BLaER1 treated with 17β-estradiol and CSF1 and Interleukin-3, amounts not matched to agents 10 nM and 100 nM (cell line): ENCODE measurements around the gene KLC1.
A peak's percentile ranks its signal among the peaks of the same experiment; 100 is the strongest.

Experiments used
- H3K27ac ChIP-seq, 11 experiments: shearing (Covaris generic); formaldehyde crosslinking; 2 replicates each; pipeline ENCODE4 v1.8.1; 2022
- H3K27me3 ChIP-seq, 11 experiments: shearing (Covaris generic); formaldehyde crosslinking; 2 replicates each; pipeline ENCODE4 v1.8.1; 2022
- H3K36me3 ChIP-seq, 11 experiments: shearing (Covaris generic); formaldehyde crosslinking; 2 replicates each; pipeline ENCODE4 v1.8.1; 2022
- H3K4me1 ChIP-seq, 10 experiments: shearing (Covaris generic); formaldehyde crosslinking; 2 replicates each; pipeline ENCODE4 v1.8.1; 2022
- H3K4me2 ChIP-seq, 11 experiments: shearing (Covaris generic); formaldehyde crosslinking; 2 replicates each; pipeline ENCODE4 v1.8.1; 2022
- H3K4me3 ChIP-seq, 10 experiments: shearing (Covaris generic); formaldehyde crosslinking; 2 replicates each; pipeline ENCODE4 v1.8.1; 2022
- H3K9ac ChIP-seq, 11 experiments: shearing (Covaris generic); formaldehyde crosslinking; 2 replicates each; pipeline ENCODE4 v1.8.1; 2022
- H3K9me3 ChIP-seq, 11 experiments: shearing (Covaris generic); formaldehyde crosslinking; replicated peaks in 1 of 11; 2 replicates each; pipeline ENCODE4 v1.8.1; 2022
- H4K20me1 ChIP-seq, 11 experiments: shearing (Covaris generic); formaldehyde crosslinking; 2 replicates each; pipeline ENCODE4 v1.8.1; 2022
- Cebpa-rat ChIP-seq, 11 experiments: shearing (Covaris generic); IDR thresholded peaks; 2 replicates each; pipeline ENCODE4 v1.8.1; 2022

Gene KLC1

GRCh38 chr14:103724116-103724515 is 95.1 kb downstream of the KLC1 start:
- Histone ChIP-seq H3K27me3 (no peaks in the 10 kb centered on the region), H3K9ac (peak overlapping the region in 2 of 11 experiments; percentile 7 to 32; a peak in 3 of 22 replicates), H3K36me3 (peaks cover 10 to 61% (median 29%) of the 10 kb centered on the region in 11 experiments), H3K4me3 (no peak overlapping the region), H4K20me1 (peaks cover 32 to 94% (median 84%) of the 10 kb centered on the region in 11 experiments), H3K4me2 (no peak overlapping the region), H3K27ac (no peak overlapping the region), H3K4me1 (peaks cover 0 to 13% (median 9%) of the 10 kb centered on the region in 10 experiments; a peak in 16 of 20 replicates), H3K9me3 (no peaks in the 10 kb centered on the region)
- TF ChIP-seq Cebpa-rat (IDR thresholded peaks at IDR 0.05), result no peak

- H3K4me1 ChIP-seq, result peaks cover 0 to 10% (median 3%) of the 10 kb centered on the region in 10 experiments; a peak in 7 of 20 replicates
- H3K4me2 ChIP-seq, result no peak overlapping the region
- no peak overlapping the region for H3K4me3 ChIP-seq
- no peak overlapping the region for H3K27ac ChIP-seq
- H4K20me1 ChIP-seq, result peaks cover 22 to 94% (median 75%) of the 10 kb centered on the region in 11 experiments
- H3K36me3 ChIP-seq, result peaks cover 21 to 66% (median 39%) of the 10 kb centered on the region in 11 experiments
- H3K27me3 ChIP-seq, result no peaks in the 10 kb centered on the region
- H3K9ac ChIP-seq, result peak overlapping the region in 1 of 11 experiments; percentile 3; a peak in 1 of 22 replicates
- H3K9me3 ChIP-seq, result no peaks in the 10 kb centered on the region
- TF ChIP-seq Cebpa-rat (IDR thresholded peaks at IDR 0.05), result no peak
These were observed 96.1 kb downstream of the KLC1 start for GRCh38 chr14:103725001-103725682.

- Histone ChIP-seq H3K27me3 (no peaks in the 10 kb centered on the region), H3K9me3 (no peaks in the 10 kb centered on the region), H3K4me1 (peaks cover 0 to 10% (median 0%) of the 10 kb centered on the region in 10 experiments; a peak in 4 of 20 replicates), H3K4me2 (no peak overlapping the region), H3K27ac (no peak overlapping the region), H4K20me1 (peaks cover 17 to 93% (median 70%) of the 10 kb centered on the region in 11 experiments), H3K9ac (peak overlapping the region in 1 of 11 experiments; percentile 3; a peak in 1 of 22 replicates), H3K36me3 (peaks cover 28 to 73% (median 46%) of the 10 kb centered on the region in 11 experiments), H3K4me3 (no peak overlapping the region)
- no peak for TF ChIP-seq Cebpa-rat (IDR thresholded peaks at IDR 0.05)
These were observed 96.9 kb downstream of the KLC1 start for GRCh38 chr14:103725739-103726395.

GRCh38 chr14:103726474-103726873 is 97.5 kb downstream of the KLC1 start:
- Histone ChIP-seq H3K9ac (no peak overlapping the region), H3K27ac (no peak overlapping the region), H3K4me2 (no peak overlapping the region), H4K20me1 (peaks cover 12 to 87% (median 64%) of the 10 kb centered on the region in 11 experiments; a peak in 21 of 22 replicates), H3K4me3 (no peak overlapping the region), H3K9me3 (no peaks in the 10 kb centered on the region), H3K27me3 (no peaks in the 10 kb centered on the region), H3K36me3 (peaks cover 28 to 73% (median 48%) of the 10 kb centered on the region in 11 experiments), H3K4me1 (peaks cover 0 to 10% (median 0%) of the 10 kb centered on the region in 10 experiments; a peak in 4 of 20 replicates)
- no peak for TF ChIP-seq Cebpa-rat (IDR thresholded peaks at IDR 0.05)

GRCh38 chr14:103727313-103727980 is 98.4 kb downstream of the KLC1 start:
- peaks cover 37 to 82% (median 58%) of the 10 kb centered on the region in 11 experiments for H3K36me3 ChIP-seq
- no peak for TF ChIP-seq Cebpa-rat (IDR thresholded peaks at IDR 0.05)
- H3K9ac ChIP-seq, result no peak overlapping the region
- no peaks in the 10 kb centered on the region for H3K27me3 ChIP-seq
- H4K20me1 ChIP-seq, result peaks cover 7 to 87% (median 55%) of the 10 kb centered on the region in 11 experiments; a peak in 21 of 22 replicates
- H3K4me3 ChIP-seq, result no peak overlapping the region
- H3K27ac ChIP-seq, result no peak overlapping the region
- H3K9me3 ChIP-seq, result no peaks in the 10 kb centered on the region
- H3K4me2 ChIP-seq, result no peak overlapping the region
- peaks cover 0 to 10% (median 0%) of the 10 kb centered on the region in 10 experiments; a peak in 4 of 20 replicates for H3K4me1 ChIP-seq

- H3K4me3 ChIP-seq, result no peak overlapping the region
- H4K20me1 ChIP-seq, result peaks cover 7 to 87% (median 49%) of the 10 kb centered on the region in 11 experiments; a peak in 21 of 22 replicates
- peaks cover 0 to 5% (median 0%) of the 10 kb centered on the region in 10 experiments; a peak in 4 of 20 replicates for H3K4me1 ChIP-seq
- no peaks in the 10 kb centered on the region for H3K9me3 ChIP-seq
- no peak overlapping the region for H3K9ac ChIP-seq
- TF ChIP-seq Cebpa-rat (IDR thresholded peaks at IDR 0.05), result no peak
- H3K27me3 ChIP-seq, result no peaks in the 10 kb centered on the region
- peaks cover 42 to 89% (median 65%) of the 10 kb centered on the region in 11 experiments for H3K36me3 ChIP-seq
- H3K27ac ChIP-seq, result no peak overlapping the region
- H3K4me2 ChIP-seq, result no peak overlapping the region
These were observed 99.1 kb downstream of the KLC1 start for GRCh38 chr14:103728141-103728540.

- Histone ChIP-seq H4K20me1 (peaks cover 5 to 82% (median 45%) of the 10 kb centered on the region in 11 experiments; a peak in 21 of 22 replicates), H3K4me2 (no peak overlapping the region), H3K36me3 (peaks cover 48 to 93% (median 70%) of the 10 kb centered on the region in 11 experiments), H3K27me3 (no peaks in the 10 kb centered on the region), H3K4me1 (no peaks in the 10 kb centered on the region), H3K9ac (no peak overlapping the region), H3K27ac (no peak overlapping the region), H3K9me3 (no peaks in the 10 kb centered on the region), H3K4me3 (no peak overlapping the region)
- no peak for TF ChIP-seq Cebpa-rat (IDR thresholded peaks at IDR 0.05)
These were observed 99.7 kb downstream of the KLC1 start for GRCh38 chr14:103728721-103729120.

- Histone ChIP-seq H3K27me3 (no peaks in the 10 kb centered on the region), H3K36me3 (peaks cover 53 to 93% (median 75%) of the 10 kb centered on the region in 11 experiments)
These were observed 100.8 kb downstream of the KLC1 start for GRCh38 chr14:103729496-103730448.

More at GRCh38 chr14:103729496-103730448, 100.8 kb downstream of the KLC1 start:
- Histone ChIP-seq H3K27ac (no peak overlapping the region), H3K4me3 (no peak overlapping the region), H3K4me1 (no peaks in the 10 kb centered on the region), H3K9ac (no peak overlapping the region), H3K4me2 (no peak overlapping the region), H4K20me1 (peaks cover 0 to 71% (median 35%) of the 10 kb centered on the region in 11 experiments; a peak in 19 of 22 replicates), H3K9me3 (no peaks in the 10 kb centered on the region)
- TF ChIP-seq Cebpa-rat (IDR thresholded peaks at IDR 0.05), result no peak
